Neural cell (in vitro differentiated cells): ENCODE results near the gene PSMD11.

Experiments
- EZH2 ChIP-seq: fragments of 200-600, 300-800 bp; shearing (Covaris generic), sonication (generic); IDR thresholded peaks from 2 replicates; pipeline ENCODE4 v1.6.1; 2014; ENCODE audit warnings: antibody characterized with exemption, low read length, borderline replicate concordance, mild to moderate bottlenecking; ENCODE audit not compliant: insufficient read depth, poor library complexity, severe bottlenecking
- TF ChIP-seq, protein P1 (sequence below): fragments of 450-650 bp; IDR thresholded peaks from 2 replicates; pipeline ENCODE4 v1.5.1; 2014; ENCODE audit warnings: antibody characterized with exemption, mild to moderate bottlenecking, moderate library complexity; ENCODE audit not compliant: poor library complexity, severe bottlenecking
- TF ChIP-seq, protein P2 (sequence below): IDR thresholded peaks from 2 replicates; pipeline ENCODE4 v1.6.1; 2012; ENCODE audit warnings: borderline replicate concordance

DNA sequence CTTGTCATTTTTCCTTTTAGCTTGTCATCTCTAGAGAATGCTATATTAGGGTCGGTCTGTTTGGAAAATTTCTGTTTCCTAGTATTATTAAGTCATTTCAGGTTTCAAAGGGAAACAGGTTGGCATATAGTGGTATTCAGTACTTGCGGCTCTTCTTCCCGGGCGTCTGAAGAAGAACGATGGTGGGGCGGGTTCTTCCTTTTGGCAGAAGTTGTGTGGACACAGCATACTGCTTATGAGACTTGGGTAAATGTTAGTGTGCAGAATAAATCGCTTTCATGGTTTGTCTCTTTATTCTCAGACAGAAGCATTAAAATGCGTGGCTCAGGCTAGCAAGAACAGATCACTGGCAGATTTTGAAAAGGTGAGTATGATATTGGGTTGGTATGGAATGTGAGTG lies 32.9 kb downstream of the PSMD11 start:
- TF ChIP-seq, protein P1, sequence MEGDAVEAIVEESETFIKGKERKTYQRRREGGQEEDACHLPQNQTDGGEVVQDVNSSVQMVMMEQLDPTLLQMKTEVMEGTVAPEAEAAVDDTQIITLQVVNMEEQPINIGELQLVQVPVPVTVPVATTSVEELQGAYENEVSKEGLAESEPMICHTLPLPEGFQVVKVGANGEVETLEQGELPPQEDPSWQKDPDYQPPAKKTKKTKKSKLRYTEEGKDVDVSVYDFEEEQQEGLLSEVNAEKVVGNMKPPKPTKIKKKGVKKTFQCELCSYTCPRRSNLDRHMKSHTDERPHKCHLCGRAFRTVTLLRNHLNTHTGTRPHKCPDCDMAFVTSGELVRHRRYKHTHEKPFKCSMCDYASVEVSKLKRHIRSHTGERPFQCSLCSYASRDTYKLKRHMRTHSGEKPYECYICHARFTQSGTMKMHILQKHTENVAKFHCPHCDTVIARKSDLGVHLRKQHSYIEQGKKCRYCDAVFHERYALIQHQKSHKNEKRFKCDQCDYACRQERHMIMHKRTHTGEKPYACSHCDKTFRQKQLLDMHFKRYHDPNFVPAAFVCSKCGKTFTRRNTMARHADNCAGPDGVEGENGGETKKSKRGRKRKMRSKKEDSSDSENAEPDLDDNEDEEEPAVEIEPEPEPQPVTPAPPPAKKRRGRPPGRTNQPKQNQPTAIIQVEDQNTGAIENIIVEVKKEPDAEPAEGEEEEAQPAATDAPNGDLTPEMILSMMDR, result no peak
- no peak for TF ChIP-seq EZH2
- TF ChIP-seq, protein P2, sequence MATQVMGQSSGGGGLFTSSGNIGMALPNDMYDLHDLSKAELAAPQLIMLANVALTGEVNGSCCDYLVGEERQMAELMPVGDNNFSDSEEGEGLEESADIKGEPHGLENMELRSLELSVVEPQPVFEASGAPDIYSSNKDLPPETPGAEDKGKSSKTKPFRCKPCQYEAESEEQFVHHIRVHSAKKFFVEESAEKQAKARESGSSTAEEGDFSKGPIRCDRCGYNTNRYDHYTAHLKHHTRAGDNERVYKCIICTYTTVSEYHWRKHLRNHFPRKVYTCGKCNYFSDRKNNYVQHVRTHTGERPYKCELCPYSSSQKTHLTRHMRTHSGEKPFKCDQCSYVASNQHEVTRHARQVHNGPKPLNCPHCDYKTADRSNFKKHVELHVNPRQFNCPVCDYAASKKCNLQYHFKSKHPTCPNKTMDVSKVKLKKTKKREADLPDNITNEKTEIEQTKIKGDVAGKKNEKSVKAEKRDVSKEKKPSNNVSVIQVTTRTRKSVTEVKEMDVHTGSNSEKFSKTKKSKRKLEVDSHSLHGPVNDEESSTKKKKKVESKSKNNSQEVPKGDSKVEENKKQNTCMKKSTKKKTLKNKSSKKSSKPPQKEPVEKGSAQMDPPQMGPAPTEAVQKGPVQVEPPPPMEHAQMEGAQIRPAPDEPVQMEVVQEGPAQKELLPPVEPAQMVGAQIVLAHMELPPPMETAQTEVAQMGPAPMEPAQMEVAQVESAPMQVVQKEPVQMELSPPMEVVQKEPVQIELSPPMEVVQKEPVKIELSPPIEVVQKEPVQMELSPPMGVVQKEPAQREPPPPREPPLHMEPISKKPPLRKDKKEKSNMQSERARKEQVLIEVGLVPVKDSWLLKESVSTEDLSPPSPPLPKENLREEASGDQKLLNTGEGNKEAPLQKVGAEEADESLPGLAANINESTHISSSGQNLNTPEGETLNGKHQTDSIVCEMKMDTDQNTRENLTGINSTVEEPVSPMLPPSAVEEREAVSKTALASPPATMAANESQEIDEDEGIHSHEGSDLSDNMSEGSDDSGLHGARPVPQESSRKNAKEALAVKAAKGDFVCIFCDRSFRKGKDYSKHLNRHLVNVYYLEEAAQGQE, result no peak
